LNCAP (cell line): ENCODE measurements around the gene TJP3.

Source experiments
- TF ChIP-seq, protein P1 (sequence below): fragments of 450-650 bp; IDR thresholded peaks from 2 replicates; pipeline ENCODE4 v1.5.1; 2017; ENCODE audit warnings: mild to moderate bottlenecking

TJP3 gene

DNA sequence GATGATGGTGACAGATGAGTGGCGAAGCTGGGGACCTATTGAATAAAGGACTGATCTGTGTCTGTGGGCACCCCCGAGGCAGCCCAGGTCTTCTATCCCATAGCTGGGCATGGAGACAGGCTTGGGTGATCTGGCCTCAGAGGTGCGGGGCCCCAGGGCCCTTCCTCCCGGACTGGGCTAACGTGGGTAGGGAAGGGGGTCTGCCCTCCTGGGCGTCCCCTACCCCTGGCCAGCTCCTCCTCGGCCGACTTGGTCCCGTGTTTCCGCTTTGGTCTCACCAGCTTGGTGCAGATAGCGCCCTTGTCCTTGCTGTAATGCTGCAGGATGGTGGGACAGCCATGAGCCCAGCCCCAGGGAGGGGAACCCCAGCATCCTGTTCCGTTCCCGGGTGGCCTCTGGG, 74.7 kb downstream of the TJP3 start:
- TF ChIP-seq, protein P1, sequence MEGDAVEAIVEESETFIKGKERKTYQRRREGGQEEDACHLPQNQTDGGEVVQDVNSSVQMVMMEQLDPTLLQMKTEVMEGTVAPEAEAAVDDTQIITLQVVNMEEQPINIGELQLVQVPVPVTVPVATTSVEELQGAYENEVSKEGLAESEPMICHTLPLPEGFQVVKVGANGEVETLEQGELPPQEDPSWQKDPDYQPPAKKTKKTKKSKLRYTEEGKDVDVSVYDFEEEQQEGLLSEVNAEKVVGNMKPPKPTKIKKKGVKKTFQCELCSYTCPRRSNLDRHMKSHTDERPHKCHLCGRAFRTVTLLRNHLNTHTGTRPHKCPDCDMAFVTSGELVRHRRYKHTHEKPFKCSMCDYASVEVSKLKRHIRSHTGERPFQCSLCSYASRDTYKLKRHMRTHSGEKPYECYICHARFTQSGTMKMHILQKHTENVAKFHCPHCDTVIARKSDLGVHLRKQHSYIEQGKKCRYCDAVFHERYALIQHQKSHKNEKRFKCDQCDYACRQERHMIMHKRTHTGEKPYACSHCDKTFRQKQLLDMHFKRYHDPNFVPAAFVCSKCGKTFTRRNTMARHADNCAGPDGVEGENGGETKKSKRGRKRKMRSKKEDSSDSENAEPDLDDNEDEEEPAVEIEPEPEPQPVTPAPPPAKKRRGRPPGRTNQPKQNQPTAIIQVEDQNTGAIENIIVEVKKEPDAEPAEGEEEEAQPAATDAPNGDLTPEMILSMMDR = no peak

DNA sequence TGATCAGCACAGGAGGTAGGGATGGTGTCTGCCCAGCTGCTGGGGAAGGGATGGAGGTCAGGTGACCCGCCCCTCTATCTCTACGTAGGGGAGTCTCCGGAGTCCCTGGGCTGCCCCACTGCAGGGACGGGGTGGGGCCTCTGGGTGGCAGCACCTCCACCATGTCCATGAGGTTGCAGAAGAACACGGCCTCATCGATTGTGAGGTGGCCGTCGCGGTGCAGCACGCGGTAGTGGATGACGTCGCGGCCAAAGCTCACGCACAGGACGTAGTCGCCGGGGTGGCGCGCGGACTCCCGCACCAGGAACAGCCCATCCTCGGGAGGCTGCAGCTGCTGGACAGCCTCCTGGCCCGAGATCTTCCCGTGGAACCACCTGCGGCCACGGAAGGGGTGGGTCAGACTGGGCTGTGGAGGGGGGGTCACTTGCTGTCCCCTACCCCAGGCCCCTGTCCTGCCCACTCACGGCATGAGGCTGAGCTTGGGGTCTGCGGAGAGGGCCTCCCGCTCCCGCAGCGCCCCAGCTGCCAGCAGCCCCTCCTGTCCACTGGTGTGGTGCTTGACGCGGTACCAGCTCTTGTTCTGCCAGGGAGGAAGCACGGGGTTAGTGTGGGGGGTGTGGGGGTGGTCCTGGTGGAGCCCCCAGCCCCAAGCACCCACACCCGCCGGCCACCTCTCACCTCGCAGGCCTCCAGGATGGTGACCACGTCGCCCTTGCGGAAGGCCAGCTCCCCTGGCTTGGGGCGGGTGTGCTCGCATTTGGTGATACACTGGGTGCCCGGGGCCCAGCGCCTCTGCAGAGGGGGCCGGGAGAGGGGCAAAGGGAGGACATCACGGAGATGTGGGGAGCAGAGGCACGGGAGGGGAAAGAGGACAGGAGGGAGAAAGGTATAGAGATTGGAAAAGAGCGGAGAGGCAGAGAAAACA, 75.7 kb downstream of the TJP3 start:
- TF ChIP-seq, protein P1 = no peak

DNA sequence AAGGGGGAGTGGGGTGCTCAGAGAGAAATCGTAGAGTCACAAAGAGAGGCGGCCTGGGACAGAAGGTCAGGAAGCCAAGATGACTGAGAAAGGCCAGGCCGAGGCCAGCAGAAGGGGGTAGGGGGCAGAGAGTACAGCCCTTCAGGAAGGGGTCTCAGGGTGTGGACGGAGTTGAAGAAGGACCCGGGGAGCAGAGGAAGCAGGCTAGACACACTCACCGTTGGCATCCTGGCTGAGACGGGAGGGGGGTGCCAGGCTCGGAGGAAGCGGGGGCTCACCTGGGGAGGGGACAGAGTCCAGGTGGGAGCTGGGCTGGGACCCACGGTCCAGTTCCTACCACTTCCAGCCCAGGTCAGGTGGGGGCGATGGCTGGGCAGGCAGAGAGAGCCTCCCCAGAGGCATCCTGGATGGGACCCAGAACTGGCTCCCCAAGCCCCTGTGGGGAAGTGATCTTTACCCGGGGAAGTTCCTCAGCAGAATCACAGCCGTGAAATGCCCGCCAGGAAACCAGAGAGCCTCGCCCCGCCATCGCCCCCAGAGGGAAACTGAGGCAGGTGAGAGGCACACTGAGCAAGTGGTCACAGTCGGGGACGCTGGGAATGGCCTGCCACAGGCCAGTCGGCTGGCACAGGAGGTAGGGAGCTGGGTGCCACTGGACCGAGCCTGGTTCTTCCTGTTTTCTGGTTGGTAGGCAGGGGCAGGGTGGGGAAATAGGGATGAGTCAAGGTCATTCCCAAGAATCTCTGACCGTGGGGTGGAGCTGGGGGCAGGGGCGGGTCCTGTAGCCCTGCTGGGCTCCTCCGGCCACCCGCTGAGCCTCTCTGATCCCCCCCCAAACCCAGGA, 76.6 kb downstream of the TJP3 start:
- TF ChIP-seq, protein P1 = no peak

DNA sequence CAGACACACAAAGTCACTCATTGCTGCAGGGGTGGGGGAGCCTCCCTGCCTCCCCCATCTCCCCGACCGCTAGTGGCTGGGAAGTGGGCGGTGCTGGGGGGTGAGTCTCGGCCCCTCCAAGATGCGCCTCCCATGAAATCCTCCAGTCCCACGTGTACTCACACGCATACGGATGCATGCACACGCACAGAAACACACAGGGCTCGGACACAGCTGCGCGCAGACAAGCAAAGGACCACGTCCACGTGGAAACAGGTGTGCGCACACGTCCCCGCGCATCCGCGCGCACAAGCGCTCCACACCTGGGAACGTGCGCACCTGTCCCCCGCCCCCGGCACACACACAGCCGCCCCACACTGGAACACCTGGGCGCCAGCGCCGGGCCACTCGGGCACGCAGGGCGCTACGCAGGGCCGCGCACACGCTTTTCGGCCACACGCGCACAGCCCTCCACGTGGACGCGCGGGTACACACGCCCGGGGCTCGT, 77.3 kb downstream of the TJP3 start:
- TF ChIP-seq, protein P1 = no peak

DNA sequence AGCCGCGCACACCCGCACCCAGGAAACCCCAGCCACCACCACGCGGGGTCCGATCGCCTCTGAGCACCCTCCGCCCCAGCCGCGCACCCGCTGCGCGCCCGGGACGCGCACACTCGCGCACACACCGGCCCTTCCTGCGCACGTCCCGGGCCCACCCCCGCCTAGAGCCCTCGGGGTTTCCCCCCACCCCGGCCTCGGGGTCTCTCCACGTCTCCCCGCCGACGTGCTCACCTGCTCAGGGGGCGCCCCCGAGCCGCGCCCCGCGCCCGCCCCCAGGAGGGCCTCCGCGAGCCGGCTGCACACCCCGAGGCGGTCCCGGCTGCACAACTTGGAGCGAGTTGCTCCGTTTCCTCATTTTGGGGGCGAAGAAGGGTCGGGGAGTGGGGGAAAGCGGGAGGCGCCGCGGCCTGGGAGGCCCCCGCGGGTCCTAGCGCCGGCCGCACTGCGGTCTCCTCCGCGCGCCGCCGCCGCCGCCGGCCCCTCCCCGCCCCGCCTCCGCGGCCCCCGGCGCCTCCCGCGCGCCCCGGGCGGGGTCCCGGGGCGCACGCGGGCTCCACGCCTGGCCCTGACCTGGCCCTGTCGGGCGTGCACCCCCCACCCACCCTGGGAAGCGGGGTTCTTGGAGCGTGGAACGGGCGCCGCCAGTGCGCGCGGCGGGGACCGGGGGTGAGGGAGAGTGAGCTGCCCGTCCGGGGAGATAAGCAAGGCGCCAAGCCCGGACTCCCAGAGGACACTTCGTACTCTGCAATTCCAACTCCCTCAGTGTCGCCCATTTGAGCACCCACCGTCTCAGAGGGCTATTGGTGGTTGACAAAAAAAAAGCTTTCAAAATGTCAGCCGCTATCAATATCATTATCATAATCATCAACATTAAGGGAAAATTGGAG, 78.0 kb downstream of the TJP3 start, which contains the start of gene MATK:
Gene MATK (minus strand): TSS at position 444 of the 887 bp plus-strand sequence. CDS start 1,246 bp downstream, outside the sequence.
- TF ChIP-seq, protein P1 = no peak

DNA sequence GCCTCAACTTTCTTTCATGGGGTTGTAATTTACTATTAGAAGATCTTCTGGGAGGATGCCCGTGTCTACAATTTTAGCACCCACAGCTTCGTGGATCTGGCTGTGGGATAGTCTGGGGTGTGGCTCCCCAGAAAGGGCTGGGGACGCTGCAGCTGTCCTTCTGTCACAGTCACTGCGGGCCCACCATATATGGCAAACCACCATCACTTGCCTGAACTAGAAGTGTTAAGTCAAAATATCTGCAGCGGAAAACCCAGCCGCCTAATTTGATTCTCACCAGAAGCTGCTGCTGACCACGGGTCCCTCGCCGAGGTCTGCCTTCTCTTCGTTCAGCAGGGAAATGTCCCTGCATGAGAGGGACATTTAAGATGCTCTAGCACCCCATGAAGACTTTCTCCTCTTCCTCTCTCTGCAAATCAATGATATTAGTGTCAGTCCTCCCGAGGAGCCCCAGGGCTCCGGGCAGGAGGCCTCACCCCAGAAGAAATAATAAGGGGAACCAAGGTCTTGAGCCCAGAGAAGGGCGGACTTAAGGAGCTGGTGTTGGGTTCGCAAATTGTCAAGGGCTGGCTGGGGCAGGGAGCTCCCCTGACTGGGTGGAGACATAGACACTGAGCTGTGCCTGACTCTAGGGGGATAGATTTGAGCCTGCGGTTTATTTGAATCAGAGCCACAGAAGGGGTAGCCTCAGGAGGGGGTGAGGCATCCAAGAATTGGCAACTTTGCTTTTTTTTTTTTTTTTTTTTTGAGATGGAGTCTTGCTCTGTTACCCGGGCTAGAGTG, 81.0 kb downstream of the TJP3 start:
- TF ChIP-seq, protein P1 = no peak
